Activated CD8-positive, alpha-beta memory T cell treated with anti-CD3 and anti-CD28 coated beads, Interleukin-2, amount 50 U/mL, for 48 hours (primary cell): ENCODE measurements around the gene FLYWCH1.

Experiments used
- DNase-seq: peaks from one replicate; pipeline ENCODE4 v3.0.0-alpha.2; 2020

The FLYWCH1 gene

DNA sequence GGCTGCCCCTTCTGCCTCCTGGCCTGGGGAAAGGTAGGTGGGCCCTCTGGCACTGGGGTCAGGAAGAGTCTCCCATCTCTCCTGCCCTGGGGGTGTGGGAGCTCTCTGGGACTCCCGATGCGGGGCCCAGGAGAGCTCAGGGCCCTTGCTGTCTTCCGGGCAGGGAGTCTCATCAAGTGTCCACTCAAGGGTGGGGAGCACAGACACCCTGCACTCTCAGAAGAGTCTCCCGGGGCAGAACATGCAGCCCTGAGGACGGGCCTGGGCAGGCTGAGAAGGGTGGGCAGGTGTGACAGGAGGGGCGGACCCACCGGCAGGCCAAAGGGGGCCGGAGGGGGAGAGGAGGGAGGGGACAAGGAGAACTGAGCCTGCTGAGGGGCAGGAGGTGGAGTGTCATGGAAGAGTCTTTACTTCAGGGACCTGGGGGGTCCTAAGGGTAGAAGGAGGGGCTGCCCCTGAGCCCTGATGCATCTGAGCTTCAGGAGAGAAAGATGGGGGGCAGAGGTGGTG lies 76.9 kb downstream of the FLYWCH1 start:
- no peak for DNase-seq

DNA sequence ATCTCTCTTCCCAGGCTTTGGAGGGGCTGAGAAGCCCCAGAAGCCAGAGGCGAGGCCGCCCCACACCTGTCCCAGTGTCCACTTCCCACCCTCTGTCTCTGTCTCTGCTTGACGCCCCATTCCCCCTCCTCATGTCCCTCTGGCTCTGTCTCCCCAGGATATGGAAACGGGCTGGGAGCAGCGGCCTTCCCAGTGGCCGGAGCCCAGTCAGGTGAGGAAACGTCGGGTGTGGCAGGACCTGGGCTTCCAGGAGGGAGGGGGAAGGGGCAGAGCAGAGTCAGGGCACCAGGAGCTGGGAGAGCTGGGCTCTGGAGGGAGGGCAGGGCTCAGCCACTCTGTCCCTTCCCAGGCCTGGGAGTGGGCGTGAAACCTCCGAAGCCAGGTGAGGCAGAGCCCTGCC lies 79.2 kb downstream of the FLYWCH1 start:
- DNase-seq, result no peak

DNA sequence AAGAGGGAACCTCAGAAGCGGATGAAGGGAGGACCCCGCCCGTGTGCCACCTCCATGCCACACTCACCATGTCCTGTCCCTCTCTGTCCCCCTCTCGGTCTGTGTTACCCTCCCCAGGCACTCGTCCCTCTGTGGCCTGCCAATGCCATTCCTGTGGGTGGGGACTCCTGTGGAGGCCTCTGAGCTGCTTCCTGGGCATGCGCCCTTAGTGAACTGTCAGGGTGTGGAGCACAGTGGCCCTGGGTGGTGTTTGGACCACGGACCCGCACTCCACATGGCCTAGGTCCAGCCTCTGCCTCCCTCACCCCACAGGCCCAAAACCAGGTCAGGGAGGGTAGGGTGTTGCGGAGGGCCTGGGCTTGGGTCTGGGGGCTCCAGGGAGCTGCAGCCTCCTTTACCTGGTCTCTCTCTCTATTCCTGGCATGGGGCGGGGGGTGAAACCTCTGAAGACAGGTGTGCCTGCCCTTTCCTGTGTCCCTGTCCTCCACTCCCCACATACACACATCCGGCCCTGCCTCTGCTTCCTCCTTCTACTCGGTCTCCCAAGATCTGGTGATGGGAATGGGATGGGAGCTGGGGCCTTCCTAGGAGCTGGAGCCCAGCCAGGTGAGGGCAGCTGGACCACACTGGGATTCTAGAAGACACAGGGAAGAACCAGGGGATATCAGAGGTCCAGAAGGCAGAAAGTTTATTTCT lies 80.0 kb downstream of the FLYWCH1 start:
- no peak for DNase-seq

DNA sequence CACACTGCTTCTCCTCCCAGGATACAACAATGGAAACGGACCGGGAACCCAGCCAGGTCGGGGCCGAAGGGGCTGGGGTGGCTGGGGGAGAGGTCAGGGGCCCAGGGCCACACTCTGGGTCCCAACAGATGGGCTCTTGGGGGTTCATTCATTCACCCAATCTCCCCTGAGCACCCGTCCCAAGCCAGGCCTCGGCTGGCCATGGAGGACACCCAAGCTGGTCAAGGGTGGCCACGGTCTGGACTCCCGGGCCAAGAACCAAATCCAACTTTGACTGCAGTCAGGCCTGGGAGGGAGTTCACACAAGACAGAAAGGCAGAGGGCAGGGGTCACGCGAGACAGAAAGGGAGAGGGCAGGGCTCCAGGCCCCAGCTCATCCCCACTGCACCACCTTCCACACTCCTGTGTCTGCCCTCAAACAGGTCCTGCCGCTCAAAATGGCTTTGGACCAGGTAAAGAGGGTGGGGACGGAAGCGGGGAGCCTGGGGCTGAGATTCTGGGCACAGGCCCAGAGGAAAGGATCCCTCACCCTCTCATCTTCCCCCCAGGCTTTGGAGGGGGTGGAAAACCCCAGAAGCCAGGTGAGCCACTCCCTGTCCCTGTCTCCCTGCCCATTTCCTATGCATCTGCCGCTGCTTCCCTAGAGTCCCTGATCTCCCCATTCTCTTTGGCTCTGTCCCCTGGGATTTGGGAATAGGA lies 80.8 kb downstream of the FLYWCH1 start:
- DNase-seq, result no peak

DNA sequence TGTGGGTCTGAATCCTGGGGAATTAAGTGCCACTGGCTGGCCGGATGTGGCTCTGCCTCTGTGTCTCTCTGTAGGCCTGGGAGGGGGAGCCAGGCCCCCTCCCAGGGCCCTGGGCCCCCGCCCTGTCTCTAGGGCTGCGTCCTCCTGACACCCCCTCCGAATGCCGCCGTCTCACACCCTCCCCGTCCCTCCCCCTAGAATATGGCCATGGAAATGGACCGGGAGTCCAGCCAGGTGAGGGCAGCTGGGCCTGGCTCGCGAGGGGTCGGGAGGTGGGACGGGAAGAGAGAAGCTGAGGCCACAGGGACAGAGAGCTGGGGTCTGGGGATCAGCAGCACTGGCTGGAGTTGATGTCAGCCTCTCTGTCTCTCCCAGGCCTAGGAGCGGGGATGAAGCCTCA lies 84.6 kb downstream of the FLYWCH1 start:
- no peak for DNase-seq

DNA sequence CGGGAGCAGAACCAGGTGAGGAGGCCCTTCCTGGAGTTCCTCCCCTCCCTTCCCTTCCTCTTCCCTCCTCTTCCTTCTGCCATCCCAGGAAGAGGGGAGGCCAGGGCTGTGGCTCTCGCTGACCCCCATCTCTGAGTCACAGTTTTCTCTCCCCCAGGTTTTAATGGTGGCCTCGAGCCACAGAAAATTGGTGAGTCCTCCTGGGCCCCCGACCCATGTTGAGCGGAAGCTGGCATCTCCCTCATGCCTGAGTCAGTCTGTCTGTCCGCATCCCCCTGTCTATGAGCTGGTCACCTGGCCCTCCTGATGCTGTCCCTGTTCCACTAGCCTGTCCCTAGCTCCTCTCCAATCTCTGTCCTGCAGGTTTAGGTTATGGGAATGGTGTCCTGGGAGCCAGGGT lies 88.2 kb downstream of the FLYWCH1 start:
- no peak for DNase-seq

DNA sequence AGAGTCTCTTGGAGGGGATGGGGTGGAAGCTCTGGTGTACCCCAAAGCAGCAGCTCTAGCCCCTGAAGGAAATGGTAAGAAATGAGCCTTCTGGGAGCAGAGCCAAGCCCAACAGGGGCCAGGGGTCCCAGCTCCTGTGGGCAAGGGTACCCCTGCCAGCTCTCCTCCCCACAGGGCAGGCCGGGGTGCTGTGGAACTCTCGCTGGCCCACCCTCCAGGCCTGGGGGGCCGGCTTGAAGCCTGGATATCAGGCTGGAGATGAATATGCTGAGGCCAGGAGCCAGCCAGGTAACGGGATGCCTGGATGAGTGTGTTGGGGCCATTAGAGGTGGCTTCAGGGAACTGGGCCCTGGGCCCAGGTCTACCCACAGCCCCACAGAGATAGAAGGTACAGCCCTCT lies 88.8 kb downstream of the FLYWCH1 start:
- no peak for DNase-seq
